NK-92 (cell line): ENCODE measurements around the gene PHACTR3.

Source experiments
- DNase-seq: peaks from one replicate; lab custom pipeline; 2025; ENCODE audit not compliant: unreplicated experiment; lab: John Stamatoyannopoulos, UW

Gene PHACTR3

DNA sequence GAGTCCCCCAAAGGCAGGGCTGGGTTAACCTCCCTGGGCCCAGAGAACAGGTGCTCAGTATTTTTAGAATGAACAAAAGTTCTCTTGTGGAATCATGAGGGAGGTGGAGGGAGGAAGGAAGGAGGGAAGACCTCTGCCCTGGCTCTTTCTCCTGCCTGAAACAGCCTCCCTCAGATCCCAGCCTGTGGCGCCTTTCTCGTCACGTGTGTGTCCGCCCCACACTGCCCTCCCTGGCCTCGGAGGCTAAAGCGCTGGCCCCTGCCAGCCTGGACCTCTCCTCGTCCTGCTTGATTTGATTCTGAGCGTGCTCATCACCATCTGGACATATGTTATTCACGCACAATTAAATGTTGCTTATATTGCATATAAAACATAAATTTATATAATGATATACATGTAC, 40.9 kb downstream of the PHACTR3 start:
- DNase-seq = no peak

DNA sequence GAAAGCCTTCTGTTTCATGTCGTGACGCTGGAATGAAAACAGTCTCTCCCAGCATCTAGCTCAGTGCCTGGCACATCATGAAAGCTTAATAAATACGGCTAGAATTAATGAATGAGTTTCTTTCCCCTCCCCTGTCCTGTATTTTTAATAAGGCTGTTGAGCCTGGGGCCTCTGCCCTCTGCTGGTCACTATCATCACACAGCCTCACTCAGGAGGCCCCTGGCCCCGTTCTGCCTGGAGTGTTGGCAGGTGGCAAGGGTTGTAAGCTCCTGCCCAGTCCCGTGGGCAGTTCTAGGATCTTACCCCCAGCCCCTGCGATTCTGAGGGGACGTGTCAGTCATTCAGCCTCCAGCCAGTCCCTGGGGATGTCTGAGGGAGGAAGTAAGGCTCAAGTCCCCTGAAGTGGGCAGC, 41.4 kb downstream of the PHACTR3 start:
- DNase-seq = no peak

DNA sequence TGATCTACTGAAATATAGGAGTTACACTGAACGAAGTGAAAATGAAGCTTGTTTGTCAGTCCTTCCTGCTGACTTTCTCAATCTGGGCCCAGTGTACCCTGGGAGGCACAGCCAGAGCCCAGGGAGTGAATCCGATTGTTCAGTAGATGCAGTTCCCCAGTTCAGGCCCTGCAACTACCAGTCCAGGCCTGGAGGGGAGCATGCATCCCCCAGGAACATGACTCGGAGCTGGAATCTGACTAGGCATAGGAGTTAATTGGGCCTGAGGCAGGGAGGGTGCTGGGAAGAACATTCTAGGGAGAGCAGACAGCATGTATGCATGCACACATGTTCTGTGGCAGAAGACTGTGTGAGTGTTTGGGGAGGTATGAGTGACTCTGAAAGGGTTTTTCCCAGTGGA, 42.1 kb downstream of the PHACTR3 start:
- no peak for DNase-seq

DNA sequence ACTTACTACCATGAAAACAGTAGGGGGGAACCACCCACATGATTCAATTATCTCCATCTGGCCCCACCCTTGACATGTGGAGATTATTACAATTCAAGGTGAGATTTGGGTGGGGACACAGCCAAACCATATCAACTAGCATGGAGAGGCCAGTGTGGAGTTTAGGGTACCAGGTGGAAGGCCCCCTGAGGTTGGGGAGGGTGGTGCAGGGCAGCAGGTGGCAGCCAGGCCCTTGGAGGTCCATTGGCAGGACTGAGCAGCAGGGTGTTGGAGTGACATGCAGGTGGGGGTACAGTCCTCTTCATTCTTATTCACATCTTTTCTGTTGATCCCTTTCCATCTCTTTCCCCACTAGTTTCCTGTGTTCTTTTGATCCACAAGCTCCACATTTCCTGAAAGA, 42.9 kb downstream of the PHACTR3 start:
- DNase-seq = no peak

DNA sequence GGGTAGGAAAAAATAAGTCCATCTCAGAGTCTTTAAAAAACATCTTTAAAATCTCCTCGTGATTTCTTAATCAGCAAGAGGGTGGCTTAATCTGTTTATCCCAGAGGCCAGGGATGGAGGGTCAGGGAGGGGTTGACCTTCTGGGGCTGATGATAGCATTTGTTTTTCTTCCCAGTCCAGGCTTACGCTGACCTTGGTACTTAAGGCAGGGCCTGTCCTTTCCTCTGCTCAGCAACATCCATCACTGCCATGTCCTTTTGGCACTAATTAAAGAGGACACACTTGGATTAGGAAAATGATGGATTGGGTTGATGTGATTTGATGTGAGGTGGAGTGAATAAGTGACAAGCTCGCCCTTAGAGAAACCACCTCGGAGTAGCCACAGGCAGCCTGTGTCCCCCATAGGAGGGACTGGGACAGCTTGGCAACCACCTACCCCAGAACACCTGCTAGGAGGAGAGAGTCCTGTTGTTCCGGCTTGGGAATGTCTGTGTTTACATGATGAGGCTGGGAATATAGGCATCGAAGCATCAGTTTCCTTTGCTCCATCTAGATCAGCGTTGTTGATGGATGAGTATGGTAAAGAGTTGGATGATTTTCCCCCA, 44.2 kb downstream of the PHACTR3 start:
- no peak for DNase-seq

DNA sequence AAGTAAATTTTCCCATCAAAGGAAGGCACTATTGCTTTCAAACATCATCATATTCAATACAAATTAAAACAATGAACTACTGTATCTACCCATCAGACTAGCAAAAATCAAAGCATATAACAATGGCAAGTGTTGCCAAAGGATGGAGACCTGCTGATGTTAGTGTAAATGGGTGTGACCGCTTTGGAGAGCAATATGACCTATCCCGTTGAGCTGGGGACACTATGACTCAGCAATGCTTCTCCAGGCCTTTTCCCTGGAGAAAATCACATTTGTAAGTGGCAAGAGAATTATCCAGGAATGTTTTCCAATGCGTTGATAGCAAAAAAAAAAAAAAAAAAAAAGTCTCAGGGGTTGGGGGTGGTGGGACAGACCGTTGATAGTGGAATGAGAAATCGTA, 46.1 kb downstream of the PHACTR3 start:
- DNase-seq = no peak

DNA sequence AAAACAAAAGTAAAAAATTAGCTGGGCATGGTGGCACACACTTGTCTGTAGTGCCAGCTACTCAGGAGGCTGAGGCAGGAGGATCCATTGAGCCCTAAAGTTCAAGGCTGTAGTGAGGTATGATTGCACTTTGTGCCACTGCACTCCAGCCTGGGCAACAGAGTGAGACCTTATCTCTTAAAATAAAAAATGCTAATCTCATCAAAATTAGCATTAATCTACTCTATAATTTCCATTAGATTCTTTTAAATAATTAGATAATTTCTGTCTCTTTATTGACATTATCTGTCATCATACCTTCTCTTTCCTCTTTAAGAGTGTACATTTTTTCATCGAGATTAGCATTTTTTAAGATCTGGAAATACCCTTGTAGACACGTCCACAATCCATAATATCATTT, 48.0 kb downstream of the PHACTR3 start:
- DNase-seq = no peak

DNA sequence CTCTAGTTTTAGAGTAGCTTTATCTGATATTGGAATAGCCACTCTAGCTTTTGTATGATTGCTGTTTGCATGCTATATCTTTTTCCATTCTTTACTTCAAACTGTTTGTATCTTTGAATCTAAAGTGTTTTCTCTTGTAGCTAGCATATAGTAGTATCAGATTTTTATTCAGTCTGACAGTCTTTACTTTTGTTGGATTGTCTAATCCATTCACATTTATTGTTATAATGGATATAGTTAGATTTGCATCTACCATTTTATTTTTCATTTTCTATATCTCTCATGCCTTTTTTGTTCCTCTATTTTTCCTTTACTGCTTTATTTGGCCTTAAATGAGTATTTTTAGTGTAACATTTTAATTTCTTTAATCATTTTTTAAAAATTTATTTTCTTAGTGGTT, 52.1 kb downstream of the PHACTR3 start:
- DNase-seq = no peak

DNA sequence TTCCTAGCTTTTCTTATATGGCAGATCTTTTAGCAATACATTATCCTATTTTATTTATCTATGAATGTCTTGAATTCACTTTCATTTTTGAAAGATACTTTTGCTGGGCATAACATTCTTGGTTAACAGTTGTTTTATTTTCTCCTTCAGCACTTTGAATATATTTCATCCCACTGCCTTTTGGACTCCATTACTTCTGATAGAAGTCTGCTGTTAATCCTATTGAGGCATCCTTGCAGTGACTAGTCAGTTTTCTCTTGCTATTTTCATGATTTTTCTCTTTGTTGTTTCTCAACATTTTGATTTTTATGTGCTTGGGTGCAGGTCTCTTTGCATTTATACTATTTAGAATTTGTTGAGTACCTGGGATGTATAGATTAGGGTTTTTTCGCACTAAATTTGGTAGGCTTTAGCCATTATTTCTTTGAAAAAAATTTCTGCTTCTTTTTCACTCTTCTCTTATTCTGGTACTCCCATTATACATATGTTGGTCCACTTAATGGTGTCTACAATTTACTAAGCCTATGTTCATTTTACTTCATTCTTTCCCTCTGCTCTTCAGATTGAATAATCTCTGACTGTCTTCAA, 53.2 kb downstream of the PHACTR3 start:
- no peak for DNase-seq

DNA sequence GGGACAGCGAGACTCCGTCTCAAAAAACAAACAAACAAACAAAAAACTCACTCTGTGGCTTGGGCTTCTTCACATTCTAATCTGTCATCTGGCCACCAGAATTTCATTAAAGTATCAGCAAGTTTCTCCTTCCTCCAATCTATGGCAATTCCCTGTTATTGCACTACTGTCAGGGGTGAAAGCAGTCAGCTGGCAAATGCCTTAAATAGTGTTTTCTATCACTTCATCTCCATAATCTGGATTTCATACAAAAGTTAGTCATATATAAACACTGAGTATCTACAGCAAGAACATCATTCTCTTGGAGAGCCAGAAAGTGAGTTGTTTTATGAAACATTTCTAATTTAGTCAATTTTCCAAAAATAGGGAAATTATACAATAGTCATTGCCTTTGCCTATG, 56.1 kb downstream of the PHACTR3 start:
- no peak for DNase-seq

DNA sequence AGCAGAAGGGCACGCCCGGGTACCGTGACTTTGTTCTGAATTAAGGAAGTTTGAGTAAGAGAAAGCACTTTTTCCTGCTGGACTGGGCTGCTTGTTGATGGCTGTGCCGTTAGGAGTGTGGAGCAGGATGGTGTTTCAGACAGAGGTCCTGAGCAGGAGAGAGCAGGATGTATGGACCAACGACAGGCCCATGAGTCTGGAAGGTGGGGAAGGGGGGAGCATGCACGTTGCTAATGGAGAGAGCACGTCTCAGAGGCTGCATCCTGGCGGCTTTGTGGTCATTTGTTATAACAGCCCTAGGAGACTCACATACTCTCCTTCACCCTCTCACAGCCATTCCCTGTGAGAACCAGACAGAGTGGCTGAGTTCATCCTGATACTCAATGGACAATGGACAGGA, 56.8 kb downstream of the PHACTR3 start:
- DNase-seq = no peak

DNA sequence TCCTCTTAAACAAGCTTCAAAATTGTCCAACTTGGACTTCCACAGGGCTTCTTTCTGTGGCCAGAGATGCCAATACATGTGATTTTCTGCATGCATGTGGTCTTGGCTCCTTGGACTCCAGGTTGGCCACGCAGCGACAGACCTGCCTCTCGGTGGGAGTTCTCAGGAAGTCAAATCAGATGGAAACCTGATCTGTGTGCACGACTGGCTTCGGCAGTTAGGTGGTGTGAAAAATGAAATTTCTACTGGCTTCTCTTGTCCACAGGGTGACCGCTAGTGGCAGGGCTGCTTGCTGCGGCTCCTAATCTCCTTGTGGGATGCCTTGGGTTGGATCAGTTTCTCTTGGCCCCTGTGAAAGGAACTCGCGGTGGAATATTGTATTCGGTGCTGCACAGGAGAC, 57.3 kb downstream of the PHACTR3 start:
- no peak for DNase-seq

DNA sequence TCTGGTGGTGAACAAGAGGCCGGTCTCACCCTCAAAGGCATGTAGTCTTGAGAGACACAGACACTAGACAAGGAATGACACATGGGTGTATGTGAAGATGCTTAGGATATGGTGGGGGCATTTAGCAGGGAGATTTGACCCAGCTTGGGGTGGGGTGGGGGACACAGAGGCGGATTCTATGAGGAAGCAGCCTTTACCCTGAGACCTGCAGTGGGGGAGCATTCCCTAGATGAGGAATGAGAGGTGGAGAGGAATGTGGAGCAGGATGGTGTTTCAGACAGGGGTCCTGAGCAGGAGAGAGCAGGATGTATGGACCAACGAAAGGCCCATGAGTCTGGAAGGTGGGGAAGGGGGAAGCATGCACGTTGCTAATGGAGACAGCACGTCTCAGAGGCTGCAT, 57.8 kb downstream of the PHACTR3 start:
- no peak for DNase-seq

DNA sequence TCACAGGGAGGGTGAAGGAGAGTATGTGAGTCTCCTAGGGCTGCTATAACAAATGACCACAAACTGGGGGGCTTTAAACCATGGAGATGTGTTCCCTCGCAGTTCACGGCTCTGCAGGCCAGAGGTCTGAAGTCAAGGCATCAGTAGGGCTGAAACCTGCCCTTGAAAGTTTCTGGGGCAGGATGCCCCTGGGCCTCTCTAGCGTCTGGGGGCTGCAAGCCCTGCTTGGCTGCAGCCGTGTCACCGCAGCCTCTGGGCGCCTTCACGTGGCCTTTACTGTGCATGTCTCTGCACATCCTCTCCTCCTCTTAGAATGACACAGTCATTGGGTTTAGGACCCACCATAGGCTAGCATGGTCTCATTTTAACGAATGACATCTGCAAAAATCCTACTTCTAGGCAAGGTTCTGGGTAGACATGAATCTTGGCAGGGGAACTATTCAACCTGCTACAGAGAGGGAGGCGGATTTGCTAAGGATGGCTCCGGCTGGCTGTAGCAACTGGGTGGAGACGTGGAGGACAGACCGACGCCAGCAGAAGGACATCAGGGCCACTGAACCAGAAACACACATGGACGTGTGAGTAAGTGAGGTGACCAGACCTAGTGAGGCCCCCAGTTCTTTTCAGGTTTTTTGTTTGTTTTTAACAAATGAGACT, 58.6 kb downstream of the PHACTR3 start:
- no peak for DNase-seq

DNA sequence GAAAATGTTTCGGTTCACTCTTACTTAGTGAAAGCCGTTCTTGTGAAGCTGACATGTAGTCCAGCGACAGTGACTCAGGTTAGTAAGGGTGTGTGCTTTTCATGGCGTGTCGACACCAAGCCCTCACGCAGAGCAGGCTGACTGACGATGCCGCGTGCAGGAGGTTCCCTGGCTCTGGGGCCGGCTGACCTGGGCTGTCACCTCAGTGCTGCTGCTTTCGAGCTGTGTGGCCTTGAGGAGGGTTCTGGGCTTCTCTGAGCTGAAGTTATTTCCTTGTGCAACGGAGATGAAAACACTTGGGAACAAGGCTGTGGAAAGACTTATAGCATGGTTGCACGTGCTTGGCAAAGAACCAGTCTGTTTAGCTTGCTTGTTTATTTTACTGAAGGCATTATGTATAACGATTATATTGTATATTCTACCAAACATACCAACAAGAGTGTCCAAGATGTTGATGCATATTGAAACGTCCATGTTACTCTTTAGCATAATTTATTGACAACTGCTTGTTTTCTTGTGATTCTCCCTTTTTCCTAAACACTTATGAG, 59.2 kb downstream of the PHACTR3 start:
- no peak for DNase-seq

DNA sequence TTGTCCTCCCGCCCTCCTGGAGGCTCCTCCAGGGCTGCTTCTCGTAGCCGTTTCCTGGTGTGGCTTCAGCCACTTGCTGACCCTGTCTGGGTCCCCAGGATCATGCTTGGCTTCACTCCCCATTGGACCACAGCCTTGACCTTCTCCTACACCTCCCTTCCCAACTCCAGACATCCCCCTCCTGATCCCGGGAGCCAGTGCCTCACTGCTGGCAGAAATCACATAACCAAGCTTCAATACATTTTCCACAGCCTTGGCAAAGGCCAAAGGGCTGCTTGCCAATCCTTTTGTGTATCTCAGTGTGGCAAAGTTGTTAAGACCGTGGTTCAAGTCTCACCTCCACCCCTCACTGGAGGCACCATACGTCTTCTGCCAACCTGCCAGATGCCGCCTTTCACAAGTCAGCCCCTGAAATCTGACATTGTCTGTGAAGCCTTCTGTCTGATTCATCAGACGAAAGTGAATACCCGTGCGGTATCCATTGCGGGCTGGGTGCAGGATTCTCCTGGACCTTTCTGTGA, 60.1 kb downstream of the PHACTR3 start:
- DNase-seq = no peak

DNA sequence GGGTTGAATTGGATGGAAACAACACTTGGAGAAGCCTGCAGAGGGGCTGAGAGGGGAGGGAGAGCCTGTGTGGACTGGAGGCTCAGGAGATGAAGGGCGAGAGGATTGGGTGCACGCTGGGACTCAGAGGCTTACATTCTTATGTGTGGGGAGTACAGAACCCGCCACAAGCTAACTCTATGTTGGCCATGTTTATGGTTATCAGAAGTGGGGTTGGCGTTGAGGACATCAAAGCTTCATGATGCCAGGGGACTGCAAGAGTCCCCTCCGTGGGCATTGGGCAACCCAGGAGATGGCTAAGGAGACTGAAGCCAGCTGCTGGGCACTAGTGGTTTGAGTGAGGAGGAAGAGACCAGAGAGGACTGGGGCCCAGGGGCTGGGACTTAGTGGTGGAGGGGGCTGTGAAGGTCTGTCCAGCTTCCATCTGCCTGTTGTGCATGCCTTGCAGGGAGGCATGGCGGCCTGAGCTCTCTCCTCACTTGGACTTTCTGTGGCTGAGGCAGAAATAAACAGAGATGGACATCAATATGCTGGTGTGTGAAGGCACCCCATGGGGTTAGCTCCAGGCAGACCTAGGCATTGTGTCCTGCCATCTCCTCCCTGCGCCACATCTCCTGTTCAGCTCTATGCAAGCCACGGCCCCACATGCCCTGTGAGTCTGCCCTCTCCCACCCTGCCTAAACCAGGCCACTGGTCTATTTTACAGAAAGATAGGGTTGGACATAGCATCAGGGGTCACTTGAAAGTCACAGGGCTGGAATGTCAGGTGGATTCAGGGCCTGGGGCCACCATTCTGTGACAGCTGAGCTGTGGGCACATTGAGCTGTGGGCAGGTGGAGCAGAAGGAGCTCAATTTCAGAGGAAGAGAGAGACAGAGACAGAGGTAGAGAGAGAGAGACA, 61.6 kb downstream of the PHACTR3 start:
- no peak for DNase-seq

DNA sequence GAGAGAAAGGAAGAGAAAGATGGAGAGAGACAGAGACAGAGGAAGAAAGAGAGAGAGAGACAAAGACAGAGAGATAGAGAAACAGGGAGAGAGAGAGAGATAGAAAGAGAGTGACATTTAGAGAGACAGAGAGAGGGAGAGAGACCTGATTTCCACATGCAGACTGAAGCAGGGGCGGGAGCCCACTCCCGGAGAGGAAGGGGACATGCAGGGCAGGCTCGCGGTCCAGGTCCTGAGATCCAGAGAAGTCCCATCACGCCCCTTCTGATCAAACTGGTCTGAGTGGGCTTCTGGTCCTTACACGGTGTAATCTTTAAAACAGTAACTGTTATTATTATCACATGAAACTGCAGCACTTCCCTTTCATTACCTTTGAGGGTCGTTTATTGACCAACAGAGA, 62.2 kb downstream of the PHACTR3 start:
- no peak for DNase-seq

DNA sequence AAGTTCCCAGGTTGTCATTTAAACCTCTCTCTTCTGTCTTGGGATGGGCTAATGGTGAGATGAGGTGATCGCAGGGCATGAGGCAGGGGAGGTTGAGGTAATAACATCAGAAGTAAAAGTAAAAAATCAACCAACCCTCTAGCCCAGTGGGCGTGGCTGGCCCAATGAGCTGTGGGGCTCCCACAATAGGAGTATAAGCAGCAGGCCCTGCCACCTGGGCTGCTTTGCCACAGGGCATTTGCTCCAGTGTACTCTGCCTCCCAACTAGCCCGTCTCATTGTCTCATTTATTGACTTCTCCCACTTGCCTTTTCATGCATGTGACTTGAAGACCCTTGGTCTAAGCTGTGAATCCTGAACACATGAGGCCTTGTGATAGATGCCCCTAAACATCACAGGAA, 62.8 kb downstream of the PHACTR3 start:
- DNase-seq = no peak

DNA sequence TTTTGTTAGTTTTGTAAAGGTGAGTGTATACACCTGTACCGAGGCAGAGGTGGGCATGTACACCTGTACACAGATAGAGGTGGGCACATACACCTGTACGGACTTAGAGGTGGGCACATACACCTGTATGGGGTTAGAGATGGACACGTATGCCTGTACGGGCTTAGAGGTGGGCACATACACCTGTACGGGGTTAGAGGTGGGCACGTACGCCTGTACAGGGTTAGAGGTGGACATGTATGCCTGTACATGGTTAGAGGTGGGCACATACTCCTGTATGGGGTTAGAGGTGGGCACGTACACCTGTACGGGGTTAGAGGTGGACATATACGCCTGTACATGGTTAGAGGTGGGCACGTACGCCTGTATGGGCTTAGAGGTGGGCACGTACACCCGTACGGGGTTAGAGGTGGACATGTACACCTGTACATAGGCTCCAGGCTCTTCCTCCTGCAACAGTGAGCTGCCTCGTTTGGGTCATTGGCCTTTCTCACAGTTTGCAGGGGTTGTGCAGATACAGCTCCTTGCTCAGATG, 63.7 kb downstream of the PHACTR3 start:
- DNase-seq = no peak
